GM21447 (cell line): ENCODE measurements around the gene MGAT4C.
"Not testable (repeated sequence)": the region's sequence is repeated elsewhere in the genome, so short reads cannot be mapped to it uniquely, and the experiment has no call there.

ENCODE experiments used
- ATAC-seq: cut with Tn5 transposase; IDR thresholded peaks from one replicate; pipeline ENCODE4 v1.9.1; 2021; ENCODE audit not compliant: unreplicated experiment

Gene MGAT4C

GRCh38 chr12:86138770-86139169 lies 117.4 kb downstream of the MGAT4C start:
- ATAC-seq: no peak

- ATAC-seq: no peak
Measured at GRCh38 chr12:86137936-86138335, 118.3 kb downstream of the MGAT4C start.

- no peak for ATAC-seq
Measured at GRCh38 chr12:86134561-86134960, 121.6 kb downstream of the MGAT4C start.

GRCh38 chr12:86126900-86127299 lies 129.3 kb downstream of the MGAT4C start:
- ATAC-seq: not testable (repeated sequence)

GRCh38 chr12:86122846-86123468 lies 133.2 kb downstream of the MGAT4C start:
- ATAC-seq: no peak

GRCh38 chr12:86118161-86118560 lies 138.0 kb downstream of the MGAT4C start:
- no peak for ATAC-seq

- no peak for ATAC-seq
Measured at GRCh38 chr12:86117711-86118110, 138.5 kb downstream of the MGAT4C start.

GRCh38 chr12:86104087-86104486 lies 152.1 kb downstream of the MGAT4C start:
- no peak for ATAC-seq

- ATAC-seq: no peak
Measured at GRCh38 chr12:86097161-86097560, 159.0 kb downstream of the MGAT4C start.

GRCh38 chr12:86091681-86092080 lies 164.5 kb downstream of the MGAT4C start:
- ATAC-seq: no peak

GRCh38 chr12:86081843-86082242 lies 174.3 kb downstream of the MGAT4C start:
- ATAC-seq: no peak

GRCh38 chr12:86059052-86059451 lies 197.1 kb downstream of the MGAT4C start:
- ATAC-seq: not testable (repeated sequence)

- ATAC-seq: no peak
Measured at GRCh38 chr12:86057092-86057845, 198.9 kb downstream of the MGAT4C start.

- no peak for ATAC-seq
Measured at GRCh38 chr12:86052921-86053320, 203.3 kb downstream of the MGAT4C start.

- no peak for ATAC-seq
Measured at GRCh38 chr12:86050010-86050409, 206.2 kb downstream of the MGAT4C start.

- no peak for ATAC-seq
Measured at GRCh38 chr12:86044396-86044795, 211.8 kb downstream of the MGAT4C start.

- no peak for ATAC-seq
Measured at GRCh38 chr12:86042062-86042461, 214.1 kb downstream of the MGAT4C start.

- no peak for ATAC-seq
Measured at GRCh38 chr12:86018361-86018760, 237.8 kb downstream of the MGAT4C start.

GRCh38 chr12:86015026-86015425 lies 241.2 kb downstream of the MGAT4C start:
- ATAC-seq: no peak

GRCh38 chr12:86006727-86007126 lies 249.5 kb downstream of the MGAT4C start:
- ATAC-seq: no peak

- ATAC-seq: no peak
Measured at GRCh38 chr12:85998074-85998473, 258.1 kb downstream of the MGAT4C start.

- no peak for ATAC-seq
Measured at GRCh38 chr12:85996280-85996679, 259.9 kb downstream of the MGAT4C start.

GRCh38 chr12:85993746-85994145 lies 262.4 kb downstream of the MGAT4C start:
- no peak for ATAC-seq
